Endothelial cell of umbilical vein (primary cell): ENCODE results near the gene CYREN.

Experiments
- CTCF ChIP-seq, 2 donors: IDR thresholded peaks; 1 replicate in 1 of 2; 2 replicates in 1 of 2; pipeline ENCODE4 v1.5.1; 2011; ENCODE audit warnings: low read length in 2 of 2, mild to moderate bottlenecking in 2 of 2, moderate library complexity in 2 of 2, control low read depth in 1 of 2, inconsistent platforms in 1 of 2, low read depth in 1 of 2; ENCODE audit not compliant: insufficient read depth in 1 of 2; ENCODE audit errors: extremely low read depth in 1 of 2
- EZH2 ChIP-seq: IDR thresholded peaks from 2 replicates; pipeline ENCODE4 v1.6.1; 2012; ENCODE audit warnings: borderline replicate concordance, low read depth, mild to moderate bottlenecking, moderate library complexity, low read length, inconsistent platforms; ENCODE audit not compliant: severe bottlenecking
- FOS ChIP-seq: IDR thresholded peaks from 2 replicates; pipeline ENCODE4 v1.6.1; 2011; ENCODE audit warnings: mild to moderate bottlenecking, low read length, moderate library complexity, borderline replicate concordance; ENCODE audit not compliant: insufficient read depth
- GATA2 ChIP-seq: IDR thresholded peaks from 2 replicates; pipeline ENCODE4 v1.7.0; 2011; ENCODE audit warnings: low read depth, mild to moderate bottlenecking, moderate library complexity, mixed read lengths, low read length; ENCODE audit not compliant: insufficient read length, insufficient read depth
- JUN ChIP-seq: IDR thresholded peaks from 2 replicates; pipeline ENCODE4 v1.6.1; 2011; ENCODE audit warnings: borderline replicate concordance, low read depth; ENCODE audit not compliant: insufficient read length, insufficient read depth
- MAX ChIP-seq: IDR thresholded peaks from 2 replicates; pipeline ENCODE4 v1.6.1; 2011; ENCODE audit not compliant: insufficient read depth, insufficient read length
- POLR2A ChIP-seq: IDR thresholded peaks from 2 replicates; pipeline ENCODE4 v1.6.1; 2012; ENCODE audit warnings: low read depth, mild to moderate bottlenecking, control low read depth, low read length
- POLR2AphosphoS5 ChIP-seq: IDR thresholded peaks from 2 replicates; pipeline ENCODE4 v1.6.1; 2012; ENCODE audit warnings: low read depth, mild to moderate bottlenecking, control low read depth, low read length, moderate library complexity; ENCODE audit not compliant: insufficient read depth

- TF ChIP-seq CTCF (IDR thresholded peaks at IDR 0.05; ENCODE audit: extremely low read depth in 1 of 2, insufficient read depth in 1 of 2, low read depth in 1 of 2, low read length in 2 of 2) (no peak), EZH2 (no peak), POLR2A (no peak), POLR2AphosphoS5 (no peak), GATA2 (no peak), MAX (no peak), JUN (no peak), FOS (no peak)
Observed at GRCh38 chr7:135162382-135163001, 8.0 kb downstream of the CYREN start.
